GM12878 (cell line): ENCODE data around the gene MAPKAPK3. TPM values are rescaled to one million over a fixed set of nuclear protein-coding genes. Genes with fewer than 3 reads are reported as not detected.

Experiments used
- ATF3 ChIP-seq: IDR thresholded peaks from 2 replicates; pipeline ENCODE4 v1.6.1; 2011; ENCODE audit warnings: low read depth, mild to moderate bottlenecking, low read length, moderate library complexity, borderline replicate concordance; ENCODE audit errors: extremely low read depth
- BCL3 ChIP-seq: IDR thresholded peaks from 2 replicates; pipeline ENCODE4 v1.6.1; 2011; ENCODE audit warnings: borderline replicate concordance, low read depth, mild to moderate bottlenecking, moderate library complexity, low read length; ENCODE audit not compliant: insufficient read depth, poor library complexity, severe bottlenecking
- EP300 ChIP-seq, 2 experiments: fragments of 150-350 bp in 1 of 2; IDR thresholded peaks; 2 replicates each; pipeline ENCODE4 v1.6.1; 2011 to 2012; ENCODE audit warnings: low read depth in 2 of 2, low read length in 2 of 2, borderline replicate concordance in 1 of 2, improper control_type of control experiment in 1 of 2, inconsistent platforms in 1 of 2; ENCODE audit not compliant: control insufficient read depth in 1 of 2
- IRF3 ChIP-seq: fragments of 450-650 bp; IDR thresholded peaks from 2 replicates; pipeline ENCODE4 v1.6.1; 2014; ENCODE audit warnings: mild to moderate bottlenecking
- JUND ChIP-seq: IDR thresholded peaks from 2 replicates; pipeline ENCODE4 v1.6.1; 2012; ENCODE audit warnings: low read depth, mild to moderate bottlenecking, low read length, improper control_type of control experiment, moderate library complexity
- NFIC ChIP-seq: IDR thresholded peaks from 2 replicates; pipeline ENCODE4 v1.6.1; 2012; ENCODE audit warnings: low read depth, mild to moderate bottlenecking, inconsistent platforms, low read length, moderate library complexity
- NFYA ChIP-seq: IDR thresholded peaks from 2 replicates; pipeline ENCODE4 v1.6.1; 2011; ENCODE audit warnings: low read depth, mild to moderate bottlenecking, low read length, improper control_type of control experiment, borderline replicate concordance
- POLR2AphosphoS2 ChIP-seq: IDR thresholded peaks from 2 replicates; pipeline ENCODE4 v1.6.1; 2011; ENCODE audit warnings: low read depth, mild to moderate bottlenecking, low read length, improper control_type of control experiment, moderate library complexity
- RAD21 ChIP-seq: IDR thresholded peaks from 2 replicates; pipeline ENCODE4 v1.6.1; 2011; ENCODE audit warnings: mild to moderate bottlenecking, low read depth, low read length, moderate library complexity; ENCODE audit not compliant: insufficient read depth
- RBBP5 ChIP-seq: fragments of 200-600 bp; sonication (generic); conservative IDR thresholded peaks from 2 replicates; pipeline ENCODE4 v1.6.1; 2016
- RELA ChIP-seq: fragments of 450-650 bp; IDR thresholded peaks from 2 replicates; pipeline ENCODE4 v1.8.0; 2014; ENCODE audit warnings: borderline replicate concordance; ENCODE audit not compliant: partially characterized antibody
- RELB ChIP-seq: fragments of 450-650 bp; IDR thresholded peaks from 2 replicates; pipeline ENCODE4 v1.6.1; 2017; ENCODE audit warnings: low read depth, mild to moderate bottlenecking, moderate library complexity
- RFX5 ChIP-seq: IDR thresholded peaks from 2 replicates; pipeline ENCODE4 v1.6.1; 2011; ENCODE audit warnings: low read depth, low read length, improper control_type of control experiment
- SIN3A ChIP-seq: IDR thresholded peaks from 2 replicates; pipeline ENCODE4 v1.6.1; 2012; ENCODE audit warnings: low read depth, low read length, improper control_type of control experiment
- SPI1 ChIP-seq: IDR thresholded peaks from 2 replicates; pipeline ENCODE4 v1.6.1; 2011; ENCODE audit warnings: low read depth, mild to moderate bottlenecking, low read length, moderate library complexity, borderline replicate concordance; ENCODE audit not compliant: insufficient read depth
- STAT1 ChIP-seq: fragments of 450-650 bp; conservative IDR thresholded peaks from 2 replicates; pipeline ENCODE4 v1.6.1; 2014; ENCODE audit warnings: antibody characterized with exemption, mild to moderate bottlenecking
- SUPT20H ChIP-seq: IDR thresholded peaks from 2 replicates; pipeline ENCODE4 v1.6.1; 2011; ENCODE audit warnings: low read depth, mild to moderate bottlenecking, low read length, moderate library complexity, borderline replicate concordance; ENCODE audit not compliant: control insufficient read depth
- TARDBP ChIP-seq: IDR thresholded peaks from 2 replicates; pipeline ENCODE4 v1.6.1; 2016; ENCODE audit warnings: borderline replicate concordance
- TBL1XR1 ChIP-seq: IDR thresholded peaks from 2 replicates; pipeline ENCODE4 v1.6.1; 2012; ENCODE audit warnings: low read depth, low read length, improper control_type of control experiment
- USF2 ChIP-seq: IDR thresholded peaks from 2 replicates; pipeline ENCODE4 v1.6.1; 2011; ENCODE audit warnings: low read depth, low read length, improper control_type of control experiment, borderline replicate concordance
- ZNF217 ChIP-seq: fragments of 450-650 bp; IDR thresholded peaks from 2 replicates; pipeline ENCODE4 v1.6.1; 2017; ENCODE audit warnings: antibody characterized with exemption, mild to moderate bottlenecking
- ZNF24 ChIP-seq: fragments of 450-650 bp; IDR thresholded peaks from 2 replicates; pipeline ENCODE4 v1.6.1; 2017; ENCODE audit warnings: antibody characterized with exemption, mild to moderate bottlenecking
- ZNF274 ChIP-seq: IDR thresholded peaks from one replicate; pipeline ENCODE4 v1.8.0; 2011; ENCODE audit not compliant: insufficient read length, insufficient read depth
- polyA plus RNA-seq, 11 experiments: library from polyadenylated mRNA; depleted of rRNA in 4 of 11; unstranded in 6 of 11; stranded (reverse) in 5 of 11; fragments of >200 nt; fragmentation: Nextera tagmentation in 4 of 11; fragmentation: Illumina TruSeq in 1 of 11; extraction: Ambion mirVana in 4 of 11; extraction: Trizol in 1 of 11; gene quantifications; 1 replicate in 1 of 11; 2 replicates in 10 of 11; pipeline versions ENCODE4 v1.2.1 to v1.2.3, GENCODE V29; 2011 to 2016; ENCODE audit warnings: inconsistent platforms in 2 of 11, missing spikeins in 2 of 11, low read depth in 1 of 11
- total RNA-seq, 4 experiments: library from RNA; depleted of rRNA in 3 of 4; stranded (reverse); fragments of >200 nt in 3 of 4; fragmentation: Illumina TruSeq in 1 of 4; extraction: Trizol in 1 of 4; gene quantifications; 2 replicates each; pipeline versions ENCODE4 v1.2.1 to v1.2.3, GENCODE V29; 2013 to 2021

The MAPKAPK3 gene
- total and polyA plus RNA-seq, 10 of the 15 experiments (the other 5 are each of a cell fraction or from before 2014, with no cell fraction given): 7.9 to 66.0 (median 39.0) TPM

- no peak for TF ChIP-seq TARDBP
- no peak for TF ChIP-seq ATF3
- TF ChIP-seq JUND: no peak
- no peak for TF ChIP-seq BCL3
- TF ChIP-seq SIN3A: no peak
- TF ChIP-seq TBL1XR1: no peak
- no peak for TF ChIP-seq NFIC
- no peak for TF ChIP-seq POLR2AphosphoS2
- TF ChIP-seq SUPT20H: no peak
- TF ChIP-seq IRF3: peak; percentile 89
- TF ChIP-seq RELB: 0 out of 2 replicates have a peak, but pooled peaks have one; percentile 20
- TF ChIP-seq USF2: no peak
- peak; percentile 71 for TF ChIP-seq NFYA
- no peak for TF ChIP-seq ZNF274
- no peak for TF ChIP-seq SPI1
- TF ChIP-seq RAD21: no peak
- no peak for TF ChIP-seq RBBP5
- TF ChIP-seq ZNF24: no peak
- no peak for TF ChIP-seq STAT1
- peak; percentile 71; the same call in 1 of the 2 replicates for TF ChIP-seq RFX5
- TF ChIP-seq EP300 (IDR thresholded peaks at IDR 0.05; ENCODE audit: borderline replicate concordance in 1 of 2, control insufficient read depth in 1 of 2, low read depth in 2 of 2, low read length in 2 of 2): no peak
- TF ChIP-seq ZNF217: peak; percentile 97
- no peak for TF ChIP-seq RELA
Observed at GRCh38 chr3:50567386-50568167, 49.4 kb upstream of the MAPKAPK3 start, which contains the start of gene C3orf18 (continued).
